GM18505 (cell line): ENCODE data around the gene KATNA1.
"Not testable (repeated sequence)": the region's sequence is repeated elsewhere in the genome, so short reads cannot be mapped to it uniquely, and the experiment has no call there.

Source experiments
- ATAC-seq: cut with Tn5 transposase; IDR thresholded peaks from one replicate; pipeline ENCODE4 v1.9.1; 2021; ENCODE audit not compliant: unreplicated experiment
- POLR2A ChIP-seq: IDR thresholded peaks from 4 replicates; pipeline ENCODE4 v1.6.1; 2011; ENCODE audit warnings: borderline replicate concordance; ENCODE audit not compliant: insufficient read depth, insufficient read length; ENCODE audit errors: extremely low read depth

KATNA1 gene

DNA sequence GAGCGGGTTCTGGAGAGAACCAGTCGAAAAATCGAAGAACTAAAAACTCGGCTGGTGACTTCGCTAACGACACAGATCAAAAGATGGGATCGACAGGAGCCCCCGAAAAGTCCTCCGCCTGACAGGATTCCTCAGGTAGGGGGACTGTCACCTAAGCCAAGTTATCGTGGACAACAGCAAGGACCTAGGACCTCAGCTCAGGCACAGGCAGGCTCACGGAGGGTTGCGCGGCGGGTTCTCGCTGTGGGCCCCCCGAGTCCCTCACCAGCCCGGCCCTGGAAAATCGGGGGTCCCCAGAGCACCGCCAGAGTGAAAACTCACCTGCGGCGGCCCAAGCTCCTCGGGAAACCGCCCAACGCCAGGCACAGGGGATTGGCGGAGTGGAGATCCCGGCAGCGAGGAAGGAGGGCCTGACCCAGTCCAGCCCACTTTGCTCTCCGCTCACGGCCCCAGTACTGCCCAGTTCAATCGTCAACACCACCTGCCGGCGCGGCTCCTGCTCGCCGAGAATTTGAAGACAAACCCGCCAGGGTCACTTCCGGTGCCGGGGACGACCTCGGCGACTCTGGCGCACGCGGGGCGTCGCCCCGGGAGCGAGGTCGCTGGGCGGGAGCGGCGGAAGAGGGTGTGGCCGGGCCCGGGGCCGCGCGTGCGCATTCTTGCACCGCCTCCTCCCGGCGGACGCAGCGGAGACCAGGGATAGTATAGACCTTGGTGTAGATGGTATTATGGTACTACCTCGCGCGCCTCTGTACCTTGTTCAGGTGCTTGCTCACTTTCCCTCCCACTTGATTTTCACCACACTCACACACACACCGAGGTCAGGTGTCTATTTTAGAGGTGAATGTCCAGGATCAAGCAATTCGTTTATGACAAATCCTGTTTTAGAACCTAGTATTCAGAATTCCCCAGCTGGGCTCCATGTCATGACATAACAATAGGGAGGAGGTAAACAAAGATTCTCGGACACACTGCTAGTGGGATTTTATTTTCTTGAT, at the start of gene KATNA1:
Gene KATNA1, minus strand, starts transcription at position 567 of the 998 bp plus-strand sequence. CDS start 10,167 bp downstream, outside the sequence.
- peak; percentile 83 for ATAC-seq
- peak; percentile 92 for TF ChIP-seq POLR2A

DNA sequence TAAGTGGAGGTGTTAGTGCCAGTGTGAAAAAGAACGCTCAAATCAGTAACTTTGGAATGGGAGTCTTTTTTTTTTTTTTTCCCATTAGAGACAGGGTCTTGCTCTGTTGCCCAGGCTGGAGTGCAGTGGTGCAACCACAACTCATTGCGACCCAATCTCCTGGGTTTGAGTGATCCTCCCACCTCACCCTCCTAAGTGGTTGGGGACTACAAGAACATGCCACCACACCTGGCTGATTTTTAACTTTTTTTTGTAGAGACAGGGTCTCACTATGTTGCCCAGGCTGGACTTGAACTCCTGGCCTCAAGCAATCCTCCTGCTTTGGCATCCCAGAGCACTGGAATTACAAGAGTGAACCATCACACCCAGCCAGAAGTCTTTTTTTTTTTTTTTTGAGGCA, 49.7 kb upstream of the KATNA1 start:
- no peak for ATAC-seq
- TF ChIP-seq POLR2A: no peak

DNA sequence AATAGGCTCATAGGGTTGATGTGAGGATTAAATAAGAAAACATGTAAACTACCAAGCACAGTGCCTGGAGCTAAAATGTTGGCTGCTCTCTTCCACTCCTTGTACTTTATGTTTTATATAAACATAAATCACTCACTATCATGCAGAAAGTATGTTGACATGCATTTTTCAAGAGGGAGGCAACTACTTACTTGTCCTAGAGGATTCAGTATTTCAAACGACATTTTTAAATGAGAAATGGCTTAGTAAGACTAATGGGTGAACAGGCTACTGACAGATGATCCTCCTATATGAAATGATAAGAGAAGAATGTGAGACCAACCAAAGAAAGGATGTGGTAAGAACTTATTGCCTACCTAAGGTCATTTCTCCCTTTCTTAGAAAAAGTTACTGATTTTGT, 48.4 kb upstream of the KATNA1 start:
- ATAC-seq: no peak
- no peak for TF ChIP-seq POLR2A

DNA sequence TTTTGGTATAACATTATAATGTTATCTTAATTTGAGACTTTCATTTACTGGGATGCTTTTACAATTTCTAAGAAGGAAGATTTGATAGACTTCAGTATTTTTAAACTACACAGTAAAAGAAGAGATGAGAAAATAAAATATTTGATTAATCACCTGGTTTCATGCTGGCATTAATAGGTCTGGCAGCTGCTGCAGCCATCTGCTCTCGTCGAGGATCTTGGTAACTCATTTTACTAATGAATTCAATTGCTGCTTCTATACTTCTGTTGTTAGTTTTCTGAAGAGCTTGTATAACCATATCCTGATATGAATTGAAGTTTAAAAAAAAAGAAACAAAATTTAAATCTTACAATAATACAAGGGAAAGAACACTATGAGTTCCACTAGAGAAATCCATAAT, 46.4 kb upstream of the KATNA1 start:
- TF ChIP-seq POLR2A: no peak
- no peak for ATAC-seq

DNA sequence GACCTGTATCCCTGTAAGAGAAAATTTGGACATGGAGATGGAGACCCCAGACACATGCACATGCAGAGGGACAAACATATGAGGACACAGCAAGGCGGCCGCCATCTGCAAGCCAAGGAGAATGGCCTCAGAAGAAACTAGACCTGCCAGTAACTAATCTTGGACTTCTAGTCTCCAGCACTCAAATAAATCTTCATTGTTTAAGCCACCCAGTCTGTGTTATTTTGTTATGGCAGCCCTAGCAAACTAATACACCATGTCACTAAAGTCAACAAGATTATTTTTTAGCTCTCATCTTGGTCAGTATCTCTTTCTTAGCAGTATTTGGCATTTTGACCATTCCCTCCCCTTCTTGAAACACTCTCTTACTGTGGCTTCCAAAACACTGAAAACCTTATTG, 42.7 kb upstream of the KATNA1 start:
- ATAC-seq: no peak
- no peak for TF ChIP-seq POLR2A

DNA sequence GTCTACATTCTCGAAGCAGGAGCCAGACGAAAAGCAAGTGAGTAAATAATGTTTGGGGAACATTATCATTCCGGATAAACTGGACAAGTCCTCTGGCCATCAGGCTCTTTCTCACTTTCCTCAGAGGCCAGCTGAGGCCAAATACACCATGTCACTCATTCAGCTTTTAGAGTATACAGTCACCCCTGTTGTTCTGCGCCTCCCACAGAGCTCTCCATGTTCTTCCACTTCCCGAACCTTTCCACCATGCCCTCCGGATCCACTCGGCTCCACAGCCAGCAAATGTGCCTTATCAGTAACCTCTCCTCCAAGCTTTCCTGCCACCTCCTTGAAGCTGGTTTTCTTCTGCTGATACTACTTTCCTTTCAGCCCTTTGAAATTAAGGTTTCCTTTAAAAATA, 37.7 kb upstream of the KATNA1 start:
- ATAC-seq: no peak
- TF ChIP-seq POLR2A: peak; percentile 17

DNA sequence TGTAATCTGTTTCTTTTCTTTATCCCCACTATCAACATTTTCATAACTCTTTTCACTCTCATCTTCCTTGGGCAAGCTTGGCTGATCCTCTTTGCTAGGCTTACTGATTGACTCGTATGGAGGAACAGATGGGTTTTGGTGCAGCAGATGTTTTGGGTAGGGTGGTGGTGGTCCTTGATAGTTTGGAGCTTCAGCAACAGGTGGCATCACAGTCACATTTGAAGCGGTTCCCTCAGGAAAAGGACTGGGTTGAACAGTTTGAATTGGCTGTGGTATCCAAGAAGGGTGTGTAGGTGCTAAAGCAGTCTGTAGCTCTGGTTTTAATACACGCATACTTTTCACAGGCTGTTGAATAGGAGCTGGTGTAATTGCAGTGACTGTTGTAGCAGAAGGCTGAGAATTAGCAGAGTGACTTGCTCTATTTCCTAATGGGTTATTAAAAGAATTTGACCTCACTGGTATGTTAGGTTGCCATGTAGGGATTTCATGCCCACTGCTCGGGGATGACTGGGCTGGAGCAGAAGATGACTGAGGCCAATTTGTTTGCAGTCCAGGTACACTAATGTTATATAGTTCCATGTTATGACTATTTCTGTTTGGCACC, 34.8 kb upstream of the KATNA1 start:
- ATAC-seq: no peak
- no peak for TF ChIP-seq POLR2A

DNA sequence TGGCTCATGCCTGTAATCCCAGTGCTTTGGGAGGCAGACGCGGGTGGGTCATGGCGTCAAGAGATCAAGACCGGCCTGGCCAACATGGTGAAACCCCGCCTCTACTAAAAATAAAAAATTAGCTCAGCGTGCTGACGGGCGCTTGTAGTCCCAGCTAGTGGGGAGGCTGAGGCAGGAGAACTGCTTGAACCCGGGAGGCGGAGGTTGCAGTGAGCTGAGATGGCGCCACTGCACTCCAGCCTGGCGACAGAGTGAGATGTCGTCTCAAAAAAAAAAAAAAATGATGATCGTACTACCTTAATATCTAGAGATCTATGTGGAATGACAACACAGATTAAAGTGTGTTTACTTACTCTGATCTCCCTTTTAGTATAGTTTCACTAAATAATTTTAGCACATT, 33.3 kb upstream of the KATNA1 start:
- not testable (repeated sequence) for ATAC-seq

DNA sequence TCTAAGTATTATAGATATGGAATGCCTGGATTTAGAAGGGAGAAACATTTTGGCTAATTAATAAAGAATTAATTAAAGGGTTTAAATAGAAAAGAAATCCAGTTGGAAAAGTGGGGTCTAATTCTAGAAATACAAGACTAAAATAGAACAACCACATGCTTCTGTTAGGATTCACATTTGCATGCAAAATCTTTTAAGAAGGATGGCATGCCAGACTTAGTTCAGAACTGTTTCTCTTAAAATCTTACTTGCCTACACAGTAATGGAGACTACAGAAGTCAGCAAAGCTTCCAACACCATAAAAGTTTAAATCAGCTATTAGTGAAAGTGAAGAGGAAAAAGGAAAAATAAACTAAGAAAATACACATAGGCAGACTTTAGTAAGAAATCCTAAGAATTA, 32.7 kb upstream of the KATNA1 start:
- TF ChIP-seq POLR2A: no peak
- ATAC-seq: no peak

DNA sequence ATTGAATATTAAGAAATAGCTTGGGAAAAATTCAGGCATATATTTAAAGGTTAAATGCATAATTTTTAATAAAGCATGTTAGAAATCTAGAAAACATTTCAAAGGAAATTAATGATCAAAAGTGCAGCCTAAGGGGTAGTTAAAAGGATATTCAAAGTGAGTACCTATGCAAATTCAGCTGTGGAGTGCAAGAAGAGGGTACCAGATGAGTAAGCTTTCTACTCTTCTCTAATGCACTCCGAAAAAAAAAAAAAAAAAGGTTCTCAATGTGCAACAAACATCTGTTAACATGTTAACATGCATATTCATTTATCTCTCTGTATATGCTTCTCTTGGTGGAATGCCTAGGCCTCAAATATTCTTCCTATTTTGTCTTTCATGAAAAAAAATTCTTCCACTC, 32.0 kb upstream of the KATNA1 start:
- TF ChIP-seq POLR2A: no peak
- no peak for ATAC-seq

DNA sequence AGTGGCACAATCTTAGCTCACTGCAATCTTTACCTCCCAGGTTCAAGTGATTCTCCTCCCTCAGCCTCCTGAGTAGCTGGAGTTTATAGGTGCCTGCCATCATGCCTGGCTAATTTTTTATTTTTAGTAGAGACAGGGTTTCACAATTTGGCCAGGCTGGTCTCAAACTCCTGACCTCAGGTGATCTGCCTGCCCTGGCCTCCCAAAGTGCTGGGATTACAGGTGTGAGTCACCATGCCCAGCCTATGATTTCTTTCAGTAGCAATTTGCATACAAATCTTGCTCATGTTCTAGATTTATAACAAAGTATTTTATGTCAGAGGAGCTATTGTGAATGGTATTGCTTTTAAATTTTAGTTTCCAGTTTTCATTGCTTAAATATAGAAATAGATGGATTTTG, 23.8 kb upstream of the KATNA1 start:
- ATAC-seq: not testable (repeated sequence)

DNA sequence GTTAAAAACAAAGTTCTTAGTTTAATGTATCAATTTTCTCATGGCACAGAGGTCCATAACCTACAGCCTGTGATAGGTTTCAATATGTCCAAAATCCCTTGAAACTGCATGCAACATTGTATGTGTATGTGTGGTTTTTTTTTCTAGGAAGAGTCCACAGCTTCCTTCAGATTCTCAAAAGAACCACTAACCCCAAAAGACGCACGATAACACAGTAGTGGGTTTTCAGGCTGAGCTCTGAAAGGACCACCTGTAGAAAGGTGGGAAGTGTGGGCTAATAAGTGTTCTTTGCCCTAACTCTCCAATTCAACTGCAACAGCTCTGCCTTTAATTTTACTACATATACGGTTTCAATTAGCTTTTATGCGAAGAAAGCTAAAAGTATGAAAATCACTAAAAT, 11.5 kb upstream of the KATNA1 start:
- no peak for ATAC-seq
- no peak for TF ChIP-seq POLR2A

DNA sequence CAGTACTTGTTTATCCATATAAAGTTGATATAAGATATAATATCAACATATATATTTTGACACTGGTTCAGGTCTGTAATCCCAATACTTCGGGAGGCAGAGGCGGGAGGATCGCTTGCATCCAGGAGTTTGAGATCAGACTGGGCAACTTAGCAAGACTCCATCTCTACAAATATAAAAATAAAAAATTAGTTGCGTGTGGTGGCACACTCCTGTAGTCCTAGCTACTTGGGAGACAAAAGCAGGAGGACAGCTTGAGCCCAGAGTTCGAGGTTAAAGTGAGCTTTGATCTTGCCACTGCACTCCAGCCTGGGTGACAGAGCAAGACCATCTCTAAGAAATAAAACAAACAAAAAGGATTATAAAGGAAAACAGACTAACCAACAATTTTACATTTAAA, 8.9 kb upstream of the KATNA1 start:
- no peak for ATAC-seq
- TF ChIP-seq POLR2A: no peak

DNA sequence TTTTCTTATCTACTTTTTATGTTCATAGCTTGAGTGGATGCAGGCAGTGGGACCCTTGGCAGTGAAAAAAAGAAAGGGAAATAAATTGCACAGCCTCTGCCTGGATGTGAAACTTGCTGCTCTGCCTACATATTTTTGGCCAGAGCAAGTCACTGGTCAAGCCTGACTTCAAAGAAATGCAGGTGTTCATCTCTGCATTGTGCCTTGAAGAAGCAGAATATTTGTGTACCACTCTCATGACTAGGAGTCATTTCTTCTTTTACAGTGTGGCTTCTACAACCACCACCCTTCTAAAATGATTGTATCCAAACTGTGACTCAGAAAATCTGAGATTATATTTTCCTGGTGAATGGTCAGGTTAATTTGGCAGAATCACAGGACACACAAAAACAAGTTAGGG, 2.5 kb upstream of the KATNA1 start:
- ATAC-seq: no peak

More for the DNA sequence above, 2.5 kb upstream of the KATNA1 start:
- no peak for TF ChIP-seq POLR2A
